Neural cell (in vitro differentiated cells): ENCODE results near the gene ASIC3. TPM values are rescaled to one million over a fixed set of nuclear protein-coding genes. Genes with fewer than 3 reads are reported as not detected.
A peak's percentile ranks its signal among the peaks of the same experiment; 100 is the strongest.

Source experiments
- H2AFZ ChIP-seq: fragments of 200-600, 300-800 bp; sonication (generic), shearing (Covaris generic); 2 replicates; pipeline ENCODE4 v1.6.0; 2014; ENCODE audit warnings: low read depth, mild to moderate bottlenecking, antibody characterized with exemption, low read length, moderate library complexity
- H3F3A ChIP-seq: fragments of 200-600 bp; shearing (Covaris generic); 2 replicates; pipeline ENCODE4 v1.6.1; 2016; ENCODE audit warnings: mild to moderate bottlenecking, moderate library complexity, mixed read lengths, antibody characterized with exemption, low read length; ENCODE audit not compliant: insufficient read depth, poor library complexity, severe bottlenecking
- H3K27ac ChIP-seq: fragments of 200-600, 300-800 bp; sonication (generic), shearing (Covaris generic); 2 replicates; pipeline ENCODE4 v1.5.1; 2014; ENCODE audit warnings: mild to moderate bottlenecking, low read length, moderate library complexity
- H3K27me3 ChIP-seq: fragments of 300-800, 200-600 bp; sonication (generic), shearing (Covaris generic); 2 replicates; pipeline ENCODE4 v1.6.0; 2014; ENCODE audit warnings: mild to moderate bottlenecking, low read depth, low read length, moderate library complexity; ENCODE audit not compliant: insufficient read depth
- H3K36me3 ChIP-seq: fragments of 300-800, 200-600 bp; sonication (generic), shearing (Covaris generic); 2 replicates; pipeline ENCODE4 v1.5.1; 2014; ENCODE audit warnings: mild to moderate bottlenecking, antibody characterized with exemption, low read length, moderate library complexity; ENCODE audit not compliant: insufficient read depth
- H3K4me2 ChIP-seq: fragments of 300-800, 200-600 bp; sonication (generic), shearing (Covaris generic); 2 replicates; pipeline ENCODE4 v1.6.0; 2014; ENCODE audit warnings: mild to moderate bottlenecking, low read length
- H3K4me3 ChIP-seq: fragments of 300-800, 200-600 bp; sonication (generic), shearing (Covaris generic); 2 replicates; pipeline ENCODE4 v1.5.1; 2014; ENCODE audit warnings: mild to moderate bottlenecking, low read length, moderate library complexity
- H3K79me2 ChIP-seq: fragments of 200-600 bp; shearing (Covaris generic); replicated peaks from 2 replicates; pipeline ENCODE4 v1.6.0; 2014; ENCODE audit warnings: mild to moderate bottlenecking, low read length, moderate library complexity; ENCODE audit not compliant: insufficient read depth
- H3K9ac ChIP-seq: fragments of 300-800, 200-600 bp; sonication (generic), shearing (Covaris generic); 2 replicates; pipeline ENCODE4 v1.6.1; 2016; ENCODE audit warnings: mild to moderate bottlenecking, low read length, mixed read lengths
- H3K9me2 ChIP-seq: fragments of 200-600 bp; shearing (Covaris generic); 2 replicates; pipeline ENCODE4 v1.6.1; 2016; ENCODE audit warnings: mild to moderate bottlenecking, low read length, mixed read lengths; ENCODE audit not compliant: insufficient read depth
- H3K9me3 ChIP-seq: fragments of 200-600, 300-800 bp; sonication (generic), shearing (Covaris generic); 2 replicates; pipeline ENCODE4 v1.6.1; 2016; ENCODE audit warnings: mild to moderate bottlenecking, mixed run types, low read length, moderate library complexity, mixed read lengths
- H4K20me1 ChIP-seq: fragments of 200-600 bp; shearing (Covaris generic); 2 replicates; pipeline ENCODE4 v1.6.1; 2016; ENCODE audit warnings: mild to moderate bottlenecking, mixed run types; ENCODE audit not compliant: insufficient read depth
- CTCF ChIP-seq: fragments of 450-650 bp; IDR thresholded peaks from 2 replicates; pipeline ENCODE4 v1.5.1; 2014; ENCODE audit warnings: antibody characterized with exemption, mild to moderate bottlenecking, moderate library complexity; ENCODE audit not compliant: poor library complexity, severe bottlenecking
- EP300 ChIP-seq: fragments of 450-650 bp; conservative IDR thresholded peaks from 2 replicates; pipeline ENCODE4 v1.6.1; 2014; ENCODE audit warnings: antibody characterized with exemption, mild to moderate bottlenecking, moderate library complexity; ENCODE audit not compliant: poor library complexity, severe bottlenecking
- EZH2 ChIP-seq: fragments of 200-600, 300-800 bp; shearing (Covaris generic), sonication (generic); IDR thresholded peaks from 2 replicates; pipeline ENCODE4 v1.6.1; 2014; ENCODE audit warnings: antibody characterized with exemption, low read length, borderline replicate concordance, mild to moderate bottlenecking; ENCODE audit not compliant: insufficient read depth, poor library complexity, severe bottlenecking
- MXI1 ChIP-seq: fragments of 450-650 bp; conservative IDR thresholded peaks from 2 replicates; pipeline ENCODE4 v1.6.1; 2014; ENCODE audit warnings: antibody characterized with exemption, mild to moderate bottlenecking; ENCODE audit not compliant: poor library complexity, severe bottlenecking
- POLR2AphosphoS5 ChIP-seq: IDR thresholded peaks from 2 replicates; pipeline ENCODE4 v1.6.1; 2012
- RAD21 ChIP-seq: fragments of 450-650 bp; conservative IDR thresholded peaks from 2 replicates; pipeline ENCODE4 v1.6.1; 2014; ENCODE audit warnings: antibody characterized with exemption, mild to moderate bottlenecking, moderate library complexity
- REST ChIP-seq: IDR thresholded peaks from 2 replicates; pipeline ENCODE4 v1.6.1; 2012; ENCODE audit warnings: borderline replicate concordance
- SMC3 ChIP-seq: fragments of 450-650 bp; conservative IDR thresholded peaks from 2 replicates; pipeline ENCODE4 v1.6.1; 2014; ENCODE audit warnings: antibody characterized with exemption, mild to moderate bottlenecking, moderate library complexity; ENCODE audit not compliant: poor library complexity
- TAF1 ChIP-seq: IDR thresholded peaks from 2 replicates; pipeline ENCODE4 v1.6.1; 2012; ENCODE audit warnings: low read depth
- polyA plus RNA-seq: library from polyadenylated mRNA; depleted of rRNA; stranded (reverse); fragments of >200 nt; gene quantifications from 2 replicates; pipeline ENCODE4 v1.2.3, GENCODE V29; 2014

ASIC3 gene
- polyA plus RNA-seq, 1 donor from 2014 or later, result 3.3 TPM

GRCh38 chr7:151079199-151079910 lies 31.0 kb downstream of the ASIC3 start:
- H3F3A ChIP-seq, result no peaks in the 10 kb centered on the region
- H3K9me3 ChIP-seq, result no peaks in the 10 kb centered on the region
- peak overlapping the region; percentile 78 for H3K27ac ChIP-seq
- H3K36me3 ChIP-seq, result no peaks in the 10 kb centered on the region
- TF ChIP-seq SMC3 (no peak), EP300 (no peak), POLR2AphosphoS5 (no peak), CTCF (no peak), MXI1 (no peak), EZH2 (no peak), RAD21 (no peak), TAF1 (no peak), REST (no peak)
- H2AFZ ChIP-seq, result no peak overlapping the region
- peaks cover 13% of the 10 kb centered on the region for H3K79me2 ChIP-seq
- H3K9ac ChIP-seq, result peak overlapping the region; percentile 85
- peak overlapping the region; percentile 74 for H3K4me2 ChIP-seq
- H3K27me3 ChIP-seq, result no peaks in the 10 kb centered on the region
- H4K20me1 ChIP-seq, result no peaks in the 10 kb centered on the region
- H3K9me2 ChIP-seq, result no peaks in the 10 kb centered on the region
- peak overlapping the region; percentile 91 for H3K4me3 ChIP-seq

GRCh38 chr7:151080067-151080521 lies 31.8 kb downstream of the ASIC3 start:
- H3K27ac ChIP-seq, result peak overlapping the region; percentile 78
- peak overlapping the region; percentile 85 for H3K9ac ChIP-seq
- no peaks in the 10 kb centered on the region for H3K9me2 ChIP-seq
- H3K79me2 ChIP-seq, result peaks cover 13% of the 10 kb centered on the region
- peak overlapping the region; percentile 74 for H3K4me2 ChIP-seq
- H3K36me3 ChIP-seq, result no peaks in the 10 kb centered on the region
- TF ChIP-seq CTCF (peak; percentile 12), RAD21 (no peak), TAF1 (peak; percentile 59)
- no peaks in the 10 kb centered on the region for H3K9me3 ChIP-seq
- no peaks in the 10 kb centered on the region for H3F3A ChIP-seq
- H4K20me1 ChIP-seq, result no peaks in the 10 kb centered on the region
- H2AFZ ChIP-seq, result peak overlapping the region; percentile 51
- H3K27me3 ChIP-seq, result no peaks in the 10 kb centered on the region
- H3K4me3 ChIP-seq, result peak overlapping the region; percentile 91
